ENCODE data around the gene CACNB2. TPM values are rescaled to one million over a fixed set of nuclear protein-coding genes. Genes with fewer than 3 reads are reported as not detected.
A peak's percentile ranks its signal among the peaks of the same experiment; 100 is the strongest.

CACNB2 gene
- total RNA-seq = 100 to 1,000 TPM in 2 of 4 donors, 10 to 100 TPM in 2; 60.3 to 158 (median 89.1) TPM

DNA sequence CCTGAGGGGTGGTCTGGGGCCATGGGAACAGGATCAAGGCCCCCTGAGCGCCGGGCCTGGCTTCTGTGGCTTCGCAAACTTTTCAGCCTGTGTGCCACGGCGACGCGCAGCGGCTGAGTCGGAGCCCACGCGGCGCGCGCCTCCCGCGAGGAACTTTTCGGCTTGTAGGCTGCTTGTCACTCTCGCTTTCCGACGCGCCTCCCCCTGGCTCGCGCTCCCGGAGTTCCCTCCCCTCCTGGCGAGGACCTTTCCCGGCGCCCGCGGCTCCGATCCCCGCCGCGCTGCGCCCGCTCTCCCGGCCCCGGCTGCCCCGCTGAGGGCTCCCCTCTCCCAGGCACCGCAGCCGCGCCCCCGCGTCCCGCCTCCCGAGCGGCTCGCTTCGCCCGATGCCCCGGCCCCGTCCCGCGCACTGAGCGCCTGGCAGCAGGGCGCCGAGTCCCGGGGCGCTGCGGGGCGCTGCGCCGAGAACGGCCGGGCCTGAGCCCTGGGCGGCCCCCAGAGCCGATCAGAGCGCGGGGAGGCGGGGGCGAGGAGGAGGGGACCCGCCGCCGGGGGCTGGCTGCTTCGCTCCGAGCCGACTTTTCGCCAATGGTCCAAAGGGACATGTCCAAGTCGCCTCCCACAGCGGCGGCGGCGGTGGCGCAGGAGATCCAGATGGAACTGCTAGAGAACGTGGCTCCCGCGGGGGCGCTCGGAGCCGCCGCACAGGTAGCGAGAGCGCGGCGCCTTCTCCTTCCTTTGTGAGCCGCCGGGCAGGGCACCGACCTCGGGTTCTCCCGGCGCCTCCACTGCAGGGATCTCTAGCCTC, at the start of gene CACNB2:
TSS of gene CACNB2 (plus strand) at position 276 of the 808 bp plus-strand sequence.
- peak; percentile 87 for ATAC-seq
- Histone ChIP-seq H3K4me1 (peaks cover 0 to 37% (median 4%) of the 10 kb centered on the region in 3 donors), H3K9me3 (no peaks in the 10 kb centered on the region), H3K36me3 (no peaks in the 10 kb centered on the region), H3K27ac (peak within 1 kb of the TSS; percentile 91 to 93 (median 92)), H3K4me3 (peak within 1 kb of the TSS; percentile 58 to 79), H3K27me3 (peaks cover 8% of the 10 kb centered on the region)
- TF ChIP-seq CTCF (IDR thresholded peaks at IDR 0.05) = peak in 2 of 4 experiments; percentile 1 to 44
- TF ChIP-seq POLR2AphosphoS5 (IDR thresholded peaks at IDR 0.05) = peak; percentile 77
- no peak for TF ChIP-seq EP300 (IDR thresholded peaks at IDR 0.05)
- TF ChIP-seq POLR2A (IDR thresholded peaks at IDR 0.05) = peak; percentile 52 to 75
- WGBS, 2 donors (ENCODE audit: low coverage in 1 of 2) = 7% methylated on average over 3 of the region's 100 CpGs; no CpG with 5 or more reads in 1 of the 2 donors

- ATAC-seq = no peak
- no peak overlapping the region for H3K4me3 ChIP-seq
- no peaks in the 10 kb centered on the region for H3K9me3 ChIP-seq
- WGBS, 2 donors (ENCODE audit: low coverage in 1 of 2) = 85% methylated on average over 4 of the region's 4 CpGs
- H3K27me3 ChIP-seq = no peaks in the 10 kb centered on the region
- TF ChIP-seq POLR2AphosphoS5 (IDR thresholded peaks at IDR 0.05) (no peak), POLR2A (IDR thresholded peaks at IDR 0.05) (no peak), CTCF (IDR thresholded peaks at IDR 0.05) (no peak), EP300 (IDR thresholded peaks at IDR 0.05) (no peak)
- H3K36me3 ChIP-seq = no peaks in the 10 kb centered on the region
- H3K4me1 ChIP-seq = no peaks in the 10 kb centered on the region
- H3K27ac ChIP-seq = no peak overlapping the region
These were observed 45.9 kb upstream of the CACNB2 start for GRCh38 chr10:18094332-18094731.

DNA sequence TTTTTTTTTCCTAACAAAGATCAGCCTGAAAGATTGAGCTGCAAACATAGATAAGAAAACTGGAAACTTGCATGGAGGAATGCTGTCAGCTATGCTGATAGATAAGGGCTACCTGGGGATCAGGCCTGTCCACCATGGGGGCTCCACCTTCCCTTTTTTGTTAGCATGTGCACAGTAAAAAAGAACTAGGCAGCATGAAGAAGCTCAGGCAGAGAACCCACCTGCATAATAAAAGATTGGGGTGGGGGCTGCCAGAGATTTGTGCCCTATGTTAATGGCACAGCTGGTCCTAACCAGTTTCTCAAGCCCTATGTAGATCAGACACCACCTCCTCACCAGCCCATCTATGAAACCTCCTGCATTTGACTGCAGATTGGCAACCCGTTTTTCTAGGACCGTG, 45.4 kb upstream of the CACNB2 start:
- TF ChIP-seq POLR2AphosphoS5 (IDR thresholded peaks at IDR 0.05) = no peak
- TF ChIP-seq CTCF (IDR thresholded peaks at IDR 0.05) = no peak
- no peak for TF ChIP-seq POLR2A (IDR thresholded peaks at IDR 0.05)
- no peak for TF ChIP-seq EP300 (IDR thresholded peaks at IDR 0.05)
- H3K9me3 ChIP-seq = no peaks in the 10 kb centered on the region
- 88 to 100% methylated on average over 2 of the region's 2 CpGs for WGBS, 2 donors (ENCODE audit: low coverage in 1 of 2)

GRCh38 chr10:18097524-18097923, 42.7 kb upstream of the CACNB2 start:
- 75 to 83% methylated on average over 2 of the region's 2 CpGs for WGBS, 2 donors (ENCODE audit: low coverage in 1 of 2)
- TF ChIP-seq CTCF (IDR thresholded peaks at IDR 0.05) (no peak), POLR2AphosphoS5 (IDR thresholded peaks at IDR 0.05) (no peak), POLR2A (IDR thresholded peaks at IDR 0.05) (no peak), EP300 (IDR thresholded peaks at IDR 0.05) (no peak)
- Histone ChIP-seq H3K27ac (no peak overlapping the region), H3K27me3 (no peaks in the 10 kb centered on the region), H3K36me3 (no peaks in the 10 kb centered on the region), H3K9me3 (no peaks in the 10 kb centered on the region), H3K4me3 (no peak overlapping the region), H3K4me1 (no peaks in the 10 kb centered on the region)
- ATAC-seq = no peak

More for the DNA sequence above, 45.4 kb upstream of the CACNB2 start:
- H3K4me3 ChIP-seq = no peak overlapping the region
- H3K36me3 ChIP-seq = no peaks in the 10 kb centered on the region
- H3K4me1 ChIP-seq = no peaks in the 10 kb centered on the region
- H3K27me3 ChIP-seq = no peaks in the 10 kb centered on the region
- no peak for ATAC-seq
- H3K27ac ChIP-seq = no peak overlapping the region

DNA sequence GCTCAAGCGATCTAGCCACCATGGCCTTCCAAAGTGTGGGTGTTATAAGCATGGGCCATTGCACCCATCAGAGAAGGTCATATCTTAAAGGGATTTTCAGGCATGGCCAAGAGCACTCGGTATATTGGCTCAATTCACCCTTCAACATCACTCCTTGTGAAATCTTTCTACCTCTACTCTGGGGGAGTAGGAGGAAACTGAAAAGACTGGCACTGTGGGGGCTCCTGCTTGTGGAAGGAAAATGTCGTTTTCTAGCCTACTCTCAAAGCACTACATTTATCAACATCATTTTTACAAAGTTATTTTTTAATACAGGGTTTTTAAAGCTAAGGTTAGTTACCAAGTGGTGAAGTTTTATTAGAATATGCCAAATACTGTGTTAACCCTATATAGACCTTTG, 42.0 kb upstream of the CACNB2 start:
- H3K27me3 ChIP-seq = no peaks in the 10 kb centered on the region
- no peaks in the 10 kb centered on the region for H3K36me3 ChIP-seq
- H3K4me1 ChIP-seq = no peaks in the 10 kb centered on the region
- 67 to 83% methylated on average over 1 to 3 of the region's 3 CpGs for WGBS, 2 donors (ENCODE audit: low coverage in 1 of 2)
- H3K9me3 ChIP-seq = no peaks in the 10 kb centered on the region
- no peak for ATAC-seq
- no peak overlapping the region for H3K27ac ChIP-seq
- H3K4me3 ChIP-seq = no peak overlapping the region
- TF ChIP-seq CTCF (IDR thresholded peaks at IDR 0.05) (no peak), EP300 (IDR thresholded peaks at IDR 0.05) (no peak), POLR2AphosphoS5 (IDR thresholded peaks at IDR 0.05) (no peak), POLR2A (IDR thresholded peaks at IDR 0.05) (no peak)

Data from gastroesophageal sphincter (tissue), 4 donors.